Endodermal cell (in vitro differentiated cells): ENCODE measurements around the gene NUMBL. TPM values are rescaled to one million over a fixed set of nuclear protein-coding genes. Genes with fewer than 3 reads are reported as not detected.

Experiments
- DNase-seq: peaks from one replicate; pipeline ENCODE4 v3.0.0-alpha.2; 2017
- H3K27ac ChIP-seq: 2 replicates; pipeline ENCODE4 v1.5.1; 2013; ENCODE audit warnings: mild to moderate bottlenecking, low read depth, low read length, moderate library complexity
- H3K27me3 ChIP-seq: 2 replicates; pipeline ENCODE4 v1.6.1; 2013; ENCODE audit warnings: mild to moderate bottlenecking, low read length, moderate library complexity; ENCODE audit not compliant: insufficient read depth, control insufficient read depth, poor library complexity, severe bottlenecking
- H3K36me3 ChIP-seq: 2 replicates; pipeline ENCODE4 v1.7.0; 2013; ENCODE audit warnings: mild to moderate bottlenecking, low read length, moderate library complexity; ENCODE audit not compliant: control insufficient read depth, insufficient read depth
- H3K4me1 ChIP-seq: one replicate; pipeline ENCODE4 v1.7.0; 2013; ENCODE audit warnings: low read length; ENCODE audit not compliant: control insufficient read depth, insufficient read depth
- H3K4me3 ChIP-seq: 2 replicates; pipeline ENCODE4 v1.5.1; 2013; ENCODE audit warnings: mild to moderate bottlenecking, low read length, moderate library complexity
- H3K9ac ChIP-seq: 2 replicates; pipeline ENCODE4 v1.6.1; 2013; ENCODE audit warnings: mild to moderate bottlenecking, low read length, moderate library complexity; ENCODE audit not compliant: poor library complexity, severe bottlenecking; ENCODE audit errors: extremely low read depth
- H3K9me3 ChIP-seq: 2 replicates; pipeline ENCODE4 v1.6.1; 2013; ENCODE audit warnings: mild to moderate bottlenecking, low read length, moderate library complexity; ENCODE audit not compliant: control insufficient read depth
- H3K27ac Mint-ChIP-seq: 2 replicates; pipeline ENCODE4 v1.8.0; 2020; ENCODE audit warnings: mixed read lengths
- H3K27me3 Mint-ChIP-seq: 2 replicates; pipeline ENCODE4 v1.8.0; 2021; ENCODE audit warnings: mild to moderate bottlenecking, mixed read lengths; ENCODE audit not compliant: insufficient read depth
- H3K36me3 Mint-ChIP-seq: 2 replicates; pipeline ENCODE4 v1.8.0; 2020; ENCODE audit warnings: low read depth, mixed read lengths
- H3K4me1 Mint-ChIP-seq: 2 replicates; pipeline ENCODE4 v1.8.0; 2020; ENCODE audit warnings: mixed read lengths
- H3K4me3 Mint-ChIP-seq: 2 replicates; pipeline ENCODE4 v1.8.0; 2020; ENCODE audit warnings: mild to moderate bottlenecking, moderate library complexity, mixed read lengths
- H3K9me3 Mint-ChIP-seq: 2 replicates; pipeline ENCODE4 v1.8.0; 2020; ENCODE audit warnings: mild to moderate bottlenecking, mixed read lengths
- WGBS, 2 experiments: methylation state at CpG; one replicate each; pipeline versions ENCODE4 v1.1.5 to v1.1.7; 2013; ENCODE audit warnings: missing lambda C conversion rate in 2 of 2, mixed read lengths in 1 of 2; ENCODE audit not compliant: insufficient coverage in 1 of 2, insufficient read length in 1 of 2; 5-methylcytosine and 5-hydroxymethylcytosine counted together
- total RNA-seq, 2 donors: library from RNA; stranded (reverse); fragmentation: NEBNext Ultra II Directional in 1 of 2; extraction: Animal tissue kit (Norgen Biotek cat#: 25700) in 1 of 2; gene quantifications; 2 replicates in 1 of 2; 3 replicates in 1 of 2; pipeline ENCODE4 v1.2.1, GENCODE V29; 2021
- TF ChIP-seq, protein P1 (sequence below): fragments of 200-600 bp; sonication (generic); conservative IDR thresholded peaks from 2 replicates; pipeline ENCODE4 v1.5.0; 2021; ENCODE audit warnings: antibody characterized with exemption, mild to moderate bottlenecking

The NUMBL gene
- total RNA-seq, 2 donors from 2014 or later: 32.7 to 46.9 TPM

DNA sequence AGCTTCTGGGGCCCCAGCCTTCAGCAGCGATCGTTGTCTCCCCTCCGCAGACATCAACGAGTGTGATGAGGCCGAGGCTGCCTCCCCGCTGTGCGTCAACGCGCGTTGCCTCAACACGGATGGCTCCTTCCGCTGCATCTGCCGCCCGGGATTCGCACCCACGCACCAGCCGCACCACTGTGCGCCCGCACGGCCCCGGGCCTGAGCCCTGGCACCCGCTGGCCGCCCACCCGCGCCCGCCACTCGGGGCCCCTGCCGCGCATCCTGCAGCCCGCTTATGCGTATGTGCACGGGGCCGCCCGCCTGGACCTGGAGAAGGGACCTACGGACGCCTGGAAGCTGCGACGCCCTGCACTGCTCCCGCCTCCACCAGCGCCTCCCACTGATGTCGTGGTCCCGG lies 61.1 kb downstream of the NUMBL start:
- H3K27me3 ChIP-seq: no peaks in the 10 kb centered on the region
- Mint-ChIP-seq H3K36me3 (peaks cover 47% of the 10 kb centered on the region), H3K4me3 (no peak overlapping the region), H3K4me1 (peaks cover 25% of the 10 kb centered on the region), H3K27ac (no peak overlapping the region), H3K27me3 (peaks cover 2% of the 10 kb centered on the region), H3K9me3 (no peaks in the 10 kb centered on the region)
- no peak for DNase-seq
- no peak overlapping the region for H3K27ac ChIP-seq
- TF ChIP-seq, protein P1, sequence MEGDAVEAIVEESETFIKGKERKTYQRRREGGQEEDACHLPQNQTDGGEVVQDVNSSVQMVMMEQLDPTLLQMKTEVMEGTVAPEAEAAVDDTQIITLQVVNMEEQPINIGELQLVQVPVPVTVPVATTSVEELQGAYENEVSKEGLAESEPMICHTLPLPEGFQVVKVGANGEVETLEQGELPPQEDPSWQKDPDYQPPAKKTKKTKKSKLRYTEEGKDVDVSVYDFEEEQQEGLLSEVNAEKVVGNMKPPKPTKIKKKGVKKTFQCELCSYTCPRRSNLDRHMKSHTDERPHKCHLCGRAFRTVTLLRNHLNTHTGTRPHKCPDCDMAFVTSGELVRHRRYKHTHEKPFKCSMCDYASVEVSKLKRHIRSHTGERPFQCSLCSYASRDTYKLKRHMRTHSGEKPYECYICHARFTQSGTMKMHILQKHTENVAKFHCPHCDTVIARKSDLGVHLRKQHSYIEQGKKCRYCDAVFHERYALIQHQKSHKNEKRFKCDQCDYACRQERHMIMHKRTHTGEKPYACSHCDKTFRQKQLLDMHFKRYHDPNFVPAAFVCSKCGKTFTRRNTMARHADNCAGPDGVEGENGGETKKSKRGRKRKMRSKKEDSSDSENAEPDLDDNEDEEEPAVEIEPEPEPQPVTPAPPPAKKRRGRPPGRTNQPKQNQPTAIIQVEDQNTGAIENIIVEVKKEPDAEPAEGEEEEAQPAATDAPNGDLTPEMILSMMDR: no peak
- H3K9me3 ChIP-seq: no peaks in the 10 kb centered on the region
- 94 to 96% methylated on average over 24 to 42 of the region's 42 CpGs for WGBS, 2 experiments
- H3K4me1 ChIP-seq: peaks cover 6% of the 10 kb centered on the region
- H3K9ac ChIP-seq: no peak overlapping the region
- peaks cover 16% of the 10 kb centered on the region for H3K36me3 ChIP-seq
- H3K4me3 ChIP-seq: no peak overlapping the region

DNA sequence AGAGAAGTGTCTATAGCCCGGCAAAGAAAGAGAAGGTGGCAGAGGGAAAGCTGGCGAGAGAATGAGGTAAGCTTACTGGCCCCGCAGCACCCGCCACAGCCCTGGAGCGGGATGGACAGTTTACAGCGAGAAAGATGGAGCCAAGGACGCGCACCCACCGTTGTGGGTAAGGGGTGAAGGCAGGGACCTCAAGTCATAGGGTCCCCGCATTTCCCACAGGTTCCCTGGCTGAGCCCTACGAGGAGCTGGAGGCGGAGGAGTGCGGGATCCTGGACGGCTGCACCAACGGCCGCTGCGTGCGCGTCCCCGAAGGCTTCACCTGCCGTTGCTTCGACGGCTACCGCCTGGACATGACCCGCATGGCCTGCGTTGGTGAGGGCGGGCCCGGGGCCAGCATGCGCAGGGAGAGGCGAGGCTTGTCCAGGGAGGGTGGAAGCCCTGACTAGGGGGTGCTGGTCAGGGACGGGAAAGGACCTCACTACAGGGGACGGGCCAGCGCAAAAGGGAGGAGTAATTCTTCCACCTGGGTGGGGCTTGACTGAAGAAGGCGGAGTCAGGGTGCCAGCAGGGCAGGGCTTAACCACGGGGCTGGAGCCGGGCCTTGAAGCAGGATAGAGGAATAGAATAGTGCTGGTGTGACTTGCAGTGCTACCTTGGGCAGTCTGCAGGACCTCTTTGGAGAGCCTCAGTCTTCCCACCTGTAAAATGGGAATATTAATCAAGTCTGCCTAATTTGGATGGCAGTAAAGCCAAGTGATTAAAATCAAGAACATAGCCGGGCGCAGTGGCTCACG lies 62.8 kb downstream of the NUMBL start:
- Histone ChIP-seq H3K36me3 (peaks cover 16% of the 10 kb centered on the region), H3K4me3 (no peak overlapping the region), H3K9me3 (no peaks in the 10 kb centered on the region), H3K9ac (no peak overlapping the region), H3K4me1 (no peaks in the 10 kb centered on the region), H3K27ac (no peak overlapping the region), H3K27me3 (no peaks in the 10 kb centered on the region)
- peak; percentile 60 for DNase-seq
- H3K4me3 Mint-ChIP-seq: no peak overlapping the region
- peaks cover 55% of the 10 kb centered on the region for H3K36me3 Mint-ChIP-seq
- WGBS, 2 experiments: 93 to 94% methylated on average over 27 to 39 of the region's 39 CpGs
- TF ChIP-seq, protein P1: no peak
- H3K27me3 Mint-ChIP-seq: no peaks in the 10 kb centered on the region
- no peaks in the 10 kb centered on the region for H3K9me3 Mint-ChIP-seq
- no peak overlapping the region for H3K27ac Mint-ChIP-seq
- peaks cover 25% of the 10 kb centered on the region for H3K4me1 Mint-ChIP-seq

DNA sequence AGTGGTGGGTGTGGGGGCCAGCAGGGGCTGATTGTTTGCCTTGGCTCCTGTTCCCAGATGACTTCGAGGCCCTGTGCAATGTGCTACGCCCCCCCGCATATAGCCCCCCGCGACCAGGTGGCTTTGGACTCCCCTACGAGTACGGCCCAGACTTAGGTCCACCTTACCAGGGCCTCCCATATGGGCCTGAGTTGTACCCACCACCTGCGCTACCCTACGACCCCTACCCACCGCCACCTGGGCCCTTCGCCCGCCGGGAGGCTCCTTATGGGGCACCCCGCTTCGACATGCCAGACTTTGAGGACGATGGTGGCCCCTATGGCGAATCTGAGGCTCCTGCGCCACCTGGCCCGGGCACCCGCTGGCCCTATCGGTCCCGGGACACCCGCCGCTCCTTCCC lies 63.5 kb downstream of the NUMBL start:
- H3K4me3 Mint-ChIP-seq: no peak overlapping the region
- H3K27me3 ChIP-seq: no peaks in the 10 kb centered on the region
- H3K27me3 Mint-ChIP-seq: no peaks in the 10 kb centered on the region
- no peak overlapping the region for H3K27ac ChIP-seq
- DNase-seq: no peak
- no peak overlapping the region for H3K27ac Mint-ChIP-seq
- H3K36me3 Mint-ChIP-seq: peaks cover 60% of the 10 kb centered on the region
- 95 to 98% methylated on average over 22 to 24 of the region's 24 CpGs for WGBS, 2 experiments
- no peaks in the 10 kb centered on the region for H3K4me1 ChIP-seq
- TF ChIP-seq, protein P1: no peak
- no peaks in the 10 kb centered on the region for H3K9me3 ChIP-seq
- peaks cover 20% of the 10 kb centered on the region for H3K36me3 ChIP-seq
- H3K4me3 ChIP-seq: no peak overlapping the region
- H3K9me3 Mint-ChIP-seq: no peaks in the 10 kb centered on the region
- H3K9ac ChIP-seq: no peak overlapping the region
- H3K4me1 Mint-ChIP-seq: peaks cover 21% of the 10 kb centered on the region
